SK-N-MC (cell line): ENCODE data around the gene SP140.

Experiments used
- DNase-seq: peaks from one replicate; pipeline ENCODE4 v3.0.0-alpha.2; 2011; ENCODE audit warnings: low read depth, low spot score
- H3K27ac ChIP-seq: fragments of 200-600 bp; sonication (generic); 2 replicates; pipeline ENCODE4 v1.5.1; 2016; ENCODE audit warnings: mixed run types
- H3K36me3 ChIP-seq: fragments of 200-600 bp; sonication (generic); 2 replicates; pipeline ENCODE4 v1.6.1; 2017; ENCODE audit warnings: antibody characterized with exemption, low read length, mixed read lengths; ENCODE audit not compliant: insufficient read depth
- H3K4me3 ChIP-seq: fragments of 200-600 bp; sonication (generic); 2 replicates; pipeline ENCODE4 v1.5.1; 2016
- H3K9ac ChIP-seq: fragments of 200-600 bp; sonication (generic); 2 replicates; pipeline ENCODE4 v1.8.0; 2017; ENCODE audit warnings: mixed run types, mixed read lengths; ENCODE audit not compliant: insufficient read length
- H3K9me3 ChIP-seq: fragments of 200-600 bp; sonication (generic); 2 replicates; pipeline ENCODE4 v1.6.1; 2017; ENCODE audit warnings: low read depth, mild to moderate bottlenecking, antibody characterized with exemption, low read length, moderate library complexity, mixed read lengths
- EZH2 ChIP-seq: fragments of 200-600 bp; sonication (generic); IDR thresholded peaks from one replicate; pipeline ENCODE4 v1.6.1; 2017; ENCODE audit warnings: antibody characterized with exemption
- FOXP2 ChIP-seq: optimal IDR thresholded peaks from 2 replicates; pipeline ENCODE3; 2011; ENCODE audit warnings: mild to moderate bottlenecking, moderate library complexity; ENCODE audit not compliant: insufficient read depth; ENCODE audit errors: extremely low read length, control extremely low read depth
- POLR2AphosphoS5 ChIP-seq: IDR thresholded peaks from 2 replicates; pipeline ENCODE4 v1.6.1; 2012; ENCODE audit warnings: mild to moderate bottlenecking, low read depth, low read length, borderline replicate concordance

SP140 gene

GRCh38 chr2:230203110-230203676 is 22.3 kb upstream of the SP140 start:
- TF ChIP-seq EZH2 = no peak
- no peak for TF ChIP-seq POLR2AphosphoS5
- H3K4me3 ChIP-seq = no peak overlapping the region
- no peak for DNase-seq

GRCh38 chr2:230205034-230205433 is 20.5 kb upstream of the SP140 start:
- peaks cover 57% of the 10 kb centered on the region for H3K36me3 ChIP-seq
- no peak overlapping the region for H3K9ac ChIP-seq
- H3K4me3 ChIP-seq = no peak overlapping the region
- TF ChIP-seq EZH2 (no peak), POLR2AphosphoS5 (no peak), FOXP2 (no peak)
- no peaks in the 10 kb centered on the region for H3K9me3 ChIP-seq
- H3K27ac ChIP-seq = no peak overlapping the region
- DNase-seq = no peak

More at GRCh38 chr2:230203110-230203676, 22.3 kb upstream of the SP140 start:
- Histone ChIP-seq H3K9me3 (no peaks in the 10 kb centered on the region), H3K9ac (no peak overlapping the region), H3K27ac (no peak overlapping the region), H3K36me3 (peaks cover 47% of the 10 kb centered on the region)

- no peak for DNase-seq
- Histone ChIP-seq H3K9ac (no peak overlapping the region), H3K27ac (no peak overlapping the region), H3K36me3 (peaks cover 50% of the 10 kb centered on the region), H3K9me3 (no peaks in the 10 kb centered on the region), H3K4me3 (no peak overlapping the region)
- TF ChIP-seq FOXP2 (no peak), POLR2AphosphoS5 (no peak), EZH2 (no peak)
Measured at GRCh38 chr2:230205721-230206120, 19.8 kb upstream of the SP140 start.

GRCh38 chr2:230208576-230208975 is 17.0 kb upstream of the SP140 start:
- H3K27ac ChIP-seq = no peak overlapping the region
- no peak overlapping the region for H3K9ac ChIP-seq
- TF ChIP-seq POLR2AphosphoS5 = no peak
- TF ChIP-seq EZH2 = no peak
- TF ChIP-seq FOXP2 = no peak
- no peak for DNase-seq
- no peak overlapping the region for H3K4me3 ChIP-seq
- peaks cover 52% of the 10 kb centered on the region for H3K36me3 ChIP-seq
- H3K9me3 ChIP-seq = no peaks in the 10 kb centered on the region

- no peak overlapping the region for H3K27ac ChIP-seq
- DNase-seq = no peak
- TF ChIP-seq POLR2AphosphoS5 = no peak
- no peak for TF ChIP-seq FOXP2
- TF ChIP-seq EZH2 = no peak
- no peak overlapping the region for H3K4me3 ChIP-seq
- H3K9me3 ChIP-seq = no peaks in the 10 kb centered on the region
- peaks cover 57% of the 10 kb centered on the region for H3K36me3 ChIP-seq
- H3K9ac ChIP-seq = no peak overlapping the region
Measured at GRCh38 chr2:230209422-230210051, 16.0 kb upstream of the SP140 start.

- H3K36me3 ChIP-seq = peaks cover 27% of the 10 kb centered on the region; the same call in 1 of the 2 replicates
- H3K4me3 ChIP-seq = no peak overlapping the region
- H3K9me3 ChIP-seq = no peaks in the 10 kb centered on the region
- DNase-seq = no peak
- H3K27ac ChIP-seq = no peak overlapping the region
- no peak overlapping the region for H3K9ac ChIP-seq
- no peak for TF ChIP-seq POLR2AphosphoS5
- no peak for TF ChIP-seq EZH2
- TF ChIP-seq FOXP2 = no peak
Measured at GRCh38 chr2:230216489-230216888, 9.0 kb upstream of the SP140 start.

- Histone ChIP-seq H3K27ac (no peak overlapping the region), H3K9ac (no peak overlapping the region), H3K9me3 (no peaks in the 10 kb centered on the region), H3K4me3 (no peak overlapping the region), H3K36me3 (peaks cover 18% of the 10 kb centered on the region; the same call in 1 of the 2 replicates)
- DNase-seq = no peak
- TF ChIP-seq EZH2 = no peak
- no peak for TF ChIP-seq FOXP2
- TF ChIP-seq POLR2AphosphoS5 = no peak
Measured at GRCh38 chr2:230217424-230217823, 8.1 kb upstream of the SP140 start.

- no peaks in the 10 kb centered on the region for H3K9me3 ChIP-seq
- H3K36me3 ChIP-seq = peaks cover 15% of the 10 kb centered on the region; the same call in 1 of the 2 replicates
- no peak for TF ChIP-seq FOXP2
- TF ChIP-seq EZH2 = no peak
- no peak for TF ChIP-seq POLR2AphosphoS5
- no peak overlapping the region for H3K27ac ChIP-seq
- peak overlapping the region; percentile 46 for H3K4me3 ChIP-seq
- H3K9ac ChIP-seq = no peak overlapping the region
- no peak for DNase-seq
Measured at GRCh38 chr2:230218421-230218820, 7.1 kb upstream of the SP140 start.

GRCh38 chr2:230219419-230220331 is 5.9 kb upstream of the SP140 start, which contains the start of gene SP110:
Gene SP110, minus strand, starts transcription at chr2:230219984. Its CDS starts 3,057 bp downstream, at chr2:230216927.
- Histone ChIP-seq H3K27ac (peak within 1 kb of the TSS; percentile 81), H3K9ac (peak within 1 kb of the TSS; percentile 72), H3K4me3 (peak within 1 kb of the TSS; percentile 84), H3K9me3 (no peaks in the 10 kb centered on the region), H3K36me3 (peaks cover 8% of the 10 kb centered on the region; the same call in 1 of the 2 replicates)
- DNase-seq = peak; percentile 32
- TF ChIP-seq POLR2AphosphoS5 = peak; percentile 74
- no peak for TF ChIP-seq FOXP2
